ENCODE data around the gene ZC3H7B. TPM values are rescaled to one million over a fixed set of nuclear protein-coding genes. Genes with fewer than 3 reads are reported as not detected.

ZC3H7B gene
- total and polyA plus RNA-seq, 2 donors (not counting 3 experiments of a cell fraction or from before 2014, with no cell fraction given) = 66.8 to 95.9 TPM

DNA sequence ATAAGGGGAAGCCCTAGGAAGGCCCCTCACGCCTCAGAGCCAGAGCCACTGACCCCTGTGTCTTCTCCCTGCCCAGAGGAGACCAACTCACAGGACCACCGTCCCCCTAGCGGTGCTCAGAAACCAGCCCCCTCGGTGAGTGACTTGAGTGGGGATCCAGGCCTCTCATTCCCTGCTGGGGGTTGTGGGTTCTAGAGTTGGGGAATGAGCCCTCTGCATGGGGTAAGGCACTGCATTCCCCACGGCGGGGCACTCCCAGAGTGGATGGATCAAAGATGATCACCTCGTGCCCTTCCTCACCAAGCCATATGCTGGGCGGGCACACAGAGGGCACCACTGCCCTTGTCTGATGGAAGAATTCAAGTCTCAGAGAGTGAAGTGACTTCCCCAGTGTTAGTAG lies 39.7 kb downstream of the ZC3H7B start:
- peaks cover 13% of the 10 kb centered on the region for H3K4me1 ChIP-seq (ENCODE audit: control insufficient read depth, extremely low read depth, insufficient read depth, low read length)
- CTCF ChIA-PET = no interaction called here
- H3K27ac ChIP-seq (ENCODE audit: insufficient read depth, low read depth, low read length) = no peak overlapping the region
- no peak overlapping the region for H3K4me2 ChIP-seq (ENCODE audit: insufficient read depth, low read length)
- POLR2A ChIA-PET = no interaction called here
- TF ChIP-seq JUN (IDR thresholded peaks at IDR 0.05; ENCODE audit: borderline replicate concordance, insufficient read depth, insufficient read length, low read depth) (no peak), FOS (IDR thresholded peaks at IDR 0.05; ENCODE audit: borderline replicate concordance, insufficient read depth, low read length) (no peak), POLR2A (IDR thresholded peaks at IDR 0.05; ENCODE audit: low read depth, low read length) (no peak), MYC (IDR thresholded peaks at IDR 0.05; ENCODE audit: low read depth, low read length) (no peak), EZH2 (IDR thresholded peaks at IDR 0.05; ENCODE audit: borderline replicate concordance, low read depth, low read length, severe bottlenecking) (no peak), POLR2AphosphoS5 (IDR thresholded peaks at IDR 0.05; ENCODE audit: insufficient read depth, low read depth, low read length) (no peak), GATA2 (IDR thresholded peaks at IDR 0.05; ENCODE audit: insufficient read depth, insufficient read length, low read depth, low read length) (no peak)
- TF ChIP-seq, protein P1, sequence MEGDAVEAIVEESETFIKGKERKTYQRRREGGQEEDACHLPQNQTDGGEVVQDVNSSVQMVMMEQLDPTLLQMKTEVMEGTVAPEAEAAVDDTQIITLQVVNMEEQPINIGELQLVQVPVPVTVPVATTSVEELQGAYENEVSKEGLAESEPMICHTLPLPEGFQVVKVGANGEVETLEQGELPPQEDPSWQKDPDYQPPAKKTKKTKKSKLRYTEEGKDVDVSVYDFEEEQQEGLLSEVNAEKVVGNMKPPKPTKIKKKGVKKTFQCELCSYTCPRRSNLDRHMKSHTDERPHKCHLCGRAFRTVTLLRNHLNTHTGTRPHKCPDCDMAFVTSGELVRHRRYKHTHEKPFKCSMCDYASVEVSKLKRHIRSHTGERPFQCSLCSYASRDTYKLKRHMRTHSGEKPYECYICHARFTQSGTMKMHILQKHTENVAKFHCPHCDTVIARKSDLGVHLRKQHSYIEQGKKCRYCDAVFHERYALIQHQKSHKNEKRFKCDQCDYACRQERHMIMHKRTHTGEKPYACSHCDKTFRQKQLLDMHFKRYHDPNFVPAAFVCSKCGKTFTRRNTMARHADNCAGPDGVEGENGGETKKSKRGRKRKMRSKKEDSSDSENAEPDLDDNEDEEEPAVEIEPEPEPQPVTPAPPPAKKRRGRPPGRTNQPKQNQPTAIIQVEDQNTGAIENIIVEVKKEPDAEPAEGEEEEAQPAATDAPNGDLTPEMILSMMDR (IDR thresholded peaks at IDR 0.05; ENCODE audit: extremely low read depth in 1 of 2, insufficient read depth in 1 of 2, low read depth in 1 of 2, low read length in 2 of 2) = no peak
- TF ChIP-seq, protein P2, sequence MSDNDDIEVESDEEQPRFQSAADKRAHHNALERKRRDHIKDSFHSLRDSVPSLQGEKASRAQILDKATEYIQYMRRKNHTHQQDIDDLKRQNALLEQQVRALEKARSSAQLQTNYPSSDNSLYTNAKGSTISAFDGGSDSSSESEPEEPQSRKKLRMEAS (IDR thresholded peaks at IDR 0.05; ENCODE audit: insufficient read depth, insufficient read length) = no peak
- no peaks in the 10 kb centered on the region for H3K9me3 ChIP-seq (replicated peaks; ENCODE audit: control insufficient read depth, insufficient read depth, low read length)
- no peak overlapping the region for H2AFZ ChIP-seq (ENCODE audit: low read depth, low read length)
- BruUV-seq (replicated peaks) = no TSS peak
- intact Hi-C loops (cut with micrococcal nuclease) = no loop called here
- no peak for DNase-seq (ENCODE audit: low read depth, low spot score)
- FAIRE-seq = no peak
- no peak overlapping the region for H3K4me3 ChIP-seq (replicated peaks in 1 of 3; ENCODE audit: insufficient read depth in 1 of 3, low read depth in 1 of 3, low read length in 3 of 3)
- H3K9me1 ChIP-seq (replicated peaks; ENCODE audit: control insufficient read depth, extremely low read depth, insufficient read depth, low read length) = no peaks in the 10 kb centered on the region
- no peaks in the 10 kb centered on the region for H3K27me3 ChIP-seq (ENCODE audit: control insufficient read depth in 2 of 2, insufficient read depth in 2 of 2, low read length in 2 of 2)
- H3K79me2 ChIP-seq (ENCODE audit: control insufficient read depth, insufficient read depth, low read length) = no peaks in the 10 kb centered on the region
- no peak overlapping the region for H3K9ac ChIP-seq (replicated peaks; ENCODE audit: extremely low read depth, insufficient read depth, low read length)
- H3K36me3 ChIP-seq (ENCODE audit: control insufficient read depth in 2 of 2, extremely low read depth in 1 of 2, insufficient read depth in 2 of 2, low read length in 2 of 2) = peaks cover 6 to 52% of the 10 kb centered on the region in 2 experiments
- dilution Hi-C loops (cut with MboI; ENCODE audit: extremely low pct_ligation_motif_present, low sequenced_read_pairs) = no loop called here
- no peaks in the 10 kb centered on the region for H4K20me1 ChIP-seq (replicated peaks; ENCODE audit: control insufficient read depth, extremely low read depth, insufficient read depth, low read length)

All from endothelial cell of umbilical vein (primary cell).